Right lobe of liver (tissue), 4 donors: Measurements from ENCODE around the gene TRAP1.

Source experiments
- POLR2A ChIP-seq: fragments of 450-650 bp; IDR thresholded peaks from one replicate; pipeline ENCODE4 v1.6.1; 2017; ENCODE audit warnings: antibody characterized with exemption, mild to moderate bottlenecking
- TF ChIP-seq, protein P1 (sequence below), 4 donors: fragments of 200-600 bp in 3 of 4; fragments of 450-650 bp in 1 of 4; IDR thresholded peaks; one replicate each; pipeline versions ENCODE4 v1.5.1 to v1.8.0; 2016 to 2022; ENCODE audit warnings: antibody characterized with exemption in 4 of 4, mild to moderate bottlenecking in 2 of 4
- donor health status: DM: no; HTN: no; CAD: no.
- donor health status: DM: no; HTN: no; CAD: no.
- donor health status: DM: no; HTN: yes; CAD: no.

DNA sequence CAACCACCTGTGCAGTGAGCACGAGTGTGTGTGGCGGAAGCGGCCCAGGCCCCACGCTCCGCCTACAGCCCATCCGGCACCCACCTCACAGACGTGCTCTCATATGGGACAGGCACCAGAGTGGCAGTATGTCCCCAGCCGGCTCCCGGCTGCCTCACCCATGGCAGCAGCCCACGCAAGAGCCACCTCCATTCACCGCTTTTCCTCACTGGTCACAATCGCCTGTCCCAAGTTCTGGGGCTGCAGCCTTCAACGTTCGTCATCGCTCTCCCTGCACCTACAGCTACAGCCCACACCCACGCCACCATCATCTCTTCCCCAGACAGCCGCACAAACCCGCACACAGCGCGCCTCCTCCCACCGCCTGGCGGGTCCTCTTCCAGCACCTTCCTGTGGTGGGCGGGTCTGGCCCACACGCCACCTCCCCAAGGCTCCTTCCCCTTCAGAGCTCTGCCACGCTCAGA lies 17.5 kb upstream of the TRAP1 start:
- TF ChIP-seq, protein P1, sequence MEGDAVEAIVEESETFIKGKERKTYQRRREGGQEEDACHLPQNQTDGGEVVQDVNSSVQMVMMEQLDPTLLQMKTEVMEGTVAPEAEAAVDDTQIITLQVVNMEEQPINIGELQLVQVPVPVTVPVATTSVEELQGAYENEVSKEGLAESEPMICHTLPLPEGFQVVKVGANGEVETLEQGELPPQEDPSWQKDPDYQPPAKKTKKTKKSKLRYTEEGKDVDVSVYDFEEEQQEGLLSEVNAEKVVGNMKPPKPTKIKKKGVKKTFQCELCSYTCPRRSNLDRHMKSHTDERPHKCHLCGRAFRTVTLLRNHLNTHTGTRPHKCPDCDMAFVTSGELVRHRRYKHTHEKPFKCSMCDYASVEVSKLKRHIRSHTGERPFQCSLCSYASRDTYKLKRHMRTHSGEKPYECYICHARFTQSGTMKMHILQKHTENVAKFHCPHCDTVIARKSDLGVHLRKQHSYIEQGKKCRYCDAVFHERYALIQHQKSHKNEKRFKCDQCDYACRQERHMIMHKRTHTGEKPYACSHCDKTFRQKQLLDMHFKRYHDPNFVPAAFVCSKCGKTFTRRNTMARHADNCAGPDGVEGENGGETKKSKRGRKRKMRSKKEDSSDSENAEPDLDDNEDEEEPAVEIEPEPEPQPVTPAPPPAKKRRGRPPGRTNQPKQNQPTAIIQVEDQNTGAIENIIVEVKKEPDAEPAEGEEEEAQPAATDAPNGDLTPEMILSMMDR (IDR thresholded peaks at IDR 0.05), result no peak
- no peak for TF ChIP-seq POLR2A
